Choroid plexus epithelial cell (primary cell): ENCODE measurements around the gene KYAT1.

ENCODE experiments used
- DNase-seq: peaks from one replicate; pipeline ENCODE4 v3.0.0-alpha.2; 2010; ENCODE audit warnings: low read depth
- H3K4me3 ChIP-seq: 2 replicates; pipeline ENCODE4 v1.5.1; 2011; ENCODE audit warnings: low read depth, mild to moderate bottlenecking, control low read depth, low read length, moderate library complexity
- TF ChIP-seq, protein P1 (sequence below): conservative IDR thresholded peaks from 2 replicates; pipeline ENCODE4 v1.5.1; 2011; ENCODE audit warnings: low read depth, mild to moderate bottlenecking, control low read depth, inconsistent platforms, low read length, moderate library complexity

The KYAT1 gene

DNA sequence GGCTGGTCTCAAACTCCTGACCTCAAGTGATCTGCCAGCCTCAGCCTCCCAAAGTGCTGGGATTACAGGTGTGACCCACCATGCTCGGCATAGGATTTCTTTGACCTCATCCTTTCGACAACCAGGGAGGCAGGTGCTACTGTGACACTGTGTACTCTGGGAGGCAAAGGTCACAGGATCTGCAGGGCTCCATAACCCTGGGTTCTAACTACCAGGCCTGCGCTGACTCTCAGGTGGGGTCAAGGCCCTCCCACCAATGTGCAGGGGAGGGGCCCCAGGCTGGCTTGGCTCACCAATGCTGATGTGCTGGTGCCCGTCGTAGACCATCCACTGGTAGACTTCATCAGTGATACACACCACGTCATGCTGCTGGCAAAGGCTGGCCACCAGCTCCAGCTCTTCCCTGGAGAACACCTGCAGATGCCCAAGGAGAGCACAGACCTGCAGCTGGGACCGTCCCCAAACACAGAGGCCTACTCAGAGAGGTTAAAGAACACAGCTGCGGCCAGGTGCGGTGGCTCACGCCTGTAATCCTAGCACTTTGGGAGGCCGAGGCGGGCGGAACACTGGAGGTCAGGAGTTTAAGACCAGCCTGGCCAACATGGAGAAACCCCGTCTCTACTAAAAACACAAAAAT lies 45.1 kb downstream of the KYAT1 start:
- TF ChIP-seq, protein P1, sequence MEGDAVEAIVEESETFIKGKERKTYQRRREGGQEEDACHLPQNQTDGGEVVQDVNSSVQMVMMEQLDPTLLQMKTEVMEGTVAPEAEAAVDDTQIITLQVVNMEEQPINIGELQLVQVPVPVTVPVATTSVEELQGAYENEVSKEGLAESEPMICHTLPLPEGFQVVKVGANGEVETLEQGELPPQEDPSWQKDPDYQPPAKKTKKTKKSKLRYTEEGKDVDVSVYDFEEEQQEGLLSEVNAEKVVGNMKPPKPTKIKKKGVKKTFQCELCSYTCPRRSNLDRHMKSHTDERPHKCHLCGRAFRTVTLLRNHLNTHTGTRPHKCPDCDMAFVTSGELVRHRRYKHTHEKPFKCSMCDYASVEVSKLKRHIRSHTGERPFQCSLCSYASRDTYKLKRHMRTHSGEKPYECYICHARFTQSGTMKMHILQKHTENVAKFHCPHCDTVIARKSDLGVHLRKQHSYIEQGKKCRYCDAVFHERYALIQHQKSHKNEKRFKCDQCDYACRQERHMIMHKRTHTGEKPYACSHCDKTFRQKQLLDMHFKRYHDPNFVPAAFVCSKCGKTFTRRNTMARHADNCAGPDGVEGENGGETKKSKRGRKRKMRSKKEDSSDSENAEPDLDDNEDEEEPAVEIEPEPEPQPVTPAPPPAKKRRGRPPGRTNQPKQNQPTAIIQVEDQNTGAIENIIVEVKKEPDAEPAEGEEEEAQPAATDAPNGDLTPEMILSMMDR, result no peak
- no peak overlapping the region for H3K4me3 ChIP-seq
- DNase-seq, result no peak

GRCh38 chr9:128835246-128836210 lies 46.2 kb downstream of the KYAT1 start:
- TF ChIP-seq, protein P1, result no peak
- no peak overlapping the region for H3K4me3 ChIP-seq
- no peak for DNase-seq

DNA sequence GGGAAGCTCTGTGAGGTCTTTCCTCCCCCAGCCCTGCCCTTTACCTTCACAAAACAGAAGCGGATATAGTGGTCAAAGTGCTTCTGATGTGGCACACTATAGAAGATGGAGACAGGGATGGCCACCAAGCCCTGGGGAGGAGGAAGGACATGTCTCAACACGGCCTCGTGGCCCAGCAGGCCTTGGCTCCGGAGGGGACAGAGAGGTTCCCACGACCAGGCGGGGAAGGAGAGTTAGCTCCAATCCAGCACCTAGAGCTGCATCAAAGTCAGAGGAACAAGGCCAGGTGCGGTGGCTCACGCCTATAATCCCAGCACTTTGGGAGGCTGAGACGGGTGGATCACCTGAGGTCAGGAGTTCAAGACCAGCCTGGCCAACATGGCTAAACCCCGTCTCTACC lies 48.1 kb downstream of the KYAT1 start:
- TF ChIP-seq, protein P1, result no peak
- no peak for DNase-seq
- H3K4me3 ChIP-seq, result no peak overlapping the region

- TF ChIP-seq, protein P1, result no peak
- H3K4me3 ChIP-seq, result peak within 1 kb of the TSS; percentile 92
- peak; percentile 92 for DNase-seq
Observed at GRCh38 chr9:128829477-128830251, 52.1 kb downstream of the KYAT1 start, which contains the start of gene SPOUT1. Gene SPOUT1, minus strand, starts transcription at chr9:128829794. Its CDS starts 14 bp downstream, at chr9:128829780.

DNA sequence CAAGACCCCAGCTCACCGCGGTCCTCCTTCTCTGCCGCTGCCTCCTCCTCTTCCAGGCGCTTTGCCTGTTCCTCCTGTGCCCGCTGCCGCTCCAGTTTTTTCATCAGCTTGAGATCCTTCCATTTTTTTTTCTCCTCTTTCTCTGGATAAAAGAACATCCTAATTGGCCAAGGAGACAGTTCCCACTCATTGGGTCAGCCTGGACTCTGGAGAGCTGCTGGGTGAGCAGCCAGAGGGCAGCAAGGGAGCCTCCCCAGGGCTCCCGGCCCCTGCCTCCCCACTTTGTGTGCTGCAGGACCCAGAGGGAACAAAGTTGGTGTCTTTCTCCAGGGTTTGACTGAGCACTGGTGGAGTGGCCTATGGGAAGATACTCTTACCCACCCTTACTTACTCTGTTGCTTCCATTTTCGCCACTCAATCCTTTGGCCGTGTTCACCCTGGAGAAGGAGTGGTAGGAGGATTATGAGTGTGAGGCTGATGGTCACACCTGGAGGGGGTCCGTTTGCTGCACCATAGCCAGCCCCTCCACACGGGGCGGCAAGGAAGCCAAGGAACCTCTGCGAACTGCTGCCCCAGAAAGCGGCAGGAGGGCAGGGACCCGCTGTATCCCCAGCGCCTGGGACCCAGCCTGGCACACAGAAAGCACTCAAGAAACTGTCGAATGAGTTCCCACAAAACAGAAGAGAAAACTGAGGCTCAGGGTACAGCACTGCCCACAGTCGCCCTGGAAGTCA lies 52.9 kb downstream of the KYAT1 start:
- DNase-seq, result no peak
- TF ChIP-seq, protein P1, result no peak
- H3K4me3 ChIP-seq, result peak overlapping the region; percentile 92

DNA sequence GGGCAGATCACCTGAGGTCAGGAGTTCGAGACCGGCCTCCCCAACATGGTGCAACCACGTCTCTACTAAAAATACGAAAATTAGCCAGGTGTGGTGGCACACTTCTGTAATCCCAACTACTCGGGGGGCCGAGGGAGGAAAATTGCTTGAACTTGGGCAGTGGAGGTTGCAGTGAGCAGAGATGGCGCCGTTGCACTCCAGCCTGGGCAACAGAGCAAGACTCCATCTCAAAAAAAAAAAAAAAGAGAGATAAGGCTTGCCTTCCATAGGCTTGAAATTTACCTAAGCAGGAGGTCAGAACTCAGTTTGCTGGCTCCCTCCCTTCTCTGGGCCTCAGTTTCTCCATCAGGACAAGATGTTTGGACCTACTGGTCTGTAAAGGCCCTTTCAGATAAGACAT lies 53.5 kb downstream of the KYAT1 start:
- DNase-seq, result no peak
- TF ChIP-seq, protein P1, result no peak
- peak overlapping the region; percentile 92 for H3K4me3 ChIP-seq
